ENCODE results near the gene FLII. TPM values are rescaled to one million over a fixed set of nuclear protein-coding genes. Genes with fewer than 3 reads are reported as not detected.

FLII gene
- total RNA-seq, 1 donor from 2014 or later, result 248 TPM

GRCh38 chr17:18270046-18270931 is 11.8 kb upstream of the FLII start:
- no peaks in the 10 kb centered on the region for H3K9me3 Mint-ChIP-seq
- H3K27me3 Mint-ChIP-seq, result no peaks in the 10 kb centered on the region
- peaks cover 10% of the 10 kb centered on the region for H3K4me1 Mint-ChIP-seq (ENCODE audit: unreplicated experiment)
- DNase-seq (ENCODE audit: extremely low spot score, unreplicated experiment), result no peak
- H3K36me3 Mint-ChIP-seq, result peaks cover 3% of the 10 kb centered on the region
- no peak for TF ChIP-seq CTCF (conservative IDR thresholded peaks at IDR 0.05)
- no peak overlapping the region for H3K27ac Mint-ChIP-seq
- no peak overlapping the region for H3K4me3 Mint-ChIP-seq

GRCh38 chr17:18267927-18268711 is 9.6 kb upstream of the FLII start:
- Mint-ChIP-seq H3K9me3 (no peaks in the 10 kb centered on the region), H3K36me3 (peaks cover 3% of the 10 kb centered on the region), H3K27me3 (no peaks in the 10 kb centered on the region), H3K27ac (peak overlapping the region; percentile 64), H3K4me3 (no peak overlapping the region), H3K4me1 (ENCODE audit: unreplicated experiment) (peaks cover 10% of the 10 kb centered on the region)
- no peak for TF ChIP-seq CTCF (conservative IDR thresholded peaks at IDR 0.05)
- no peak for DNase-seq (ENCODE audit: extremely low spot score, unreplicated experiment)

- Mint-ChIP-seq H3K27ac (peak overlapping the region; percentile 26), H3K9me3 (no peaks in the 10 kb centered on the region), H3K27me3 (no peaks in the 10 kb centered on the region), H3K4me1 (ENCODE audit: unreplicated experiment) (peaks cover 10% of the 10 kb centered on the region), H3K4me3 (no peak overlapping the region), H3K36me3 (no peaks in the 10 kb centered on the region)
- no peak for DNase-seq (ENCODE audit: extremely low spot score, unreplicated experiment)
- no peak for TF ChIP-seq CTCF (conservative IDR thresholded peaks at IDR 0.05)
Observed at GRCh38 chr17:18267366-18267765, 8.8 kb upstream of the FLII start.

- Mint-ChIP-seq H3K4me1 (ENCODE audit: unreplicated experiment) (peaks cover 16% of the 10 kb centered on the region), H3K36me3 (no peaks in the 10 kb centered on the region), H3K9me3 (no peaks in the 10 kb centered on the region), H3K4me3 (no peak overlapping the region), H3K27ac (no peak overlapping the region), H3K27me3 (no peaks in the 10 kb centered on the region)
- no peak for DNase-seq (ENCODE audit: extremely low spot score, unreplicated experiment)
- TF ChIP-seq CTCF (conservative IDR thresholded peaks at IDR 0.05), result no peak
Observed at GRCh38 chr17:18263885-18264682, 5.5 kb upstream of the FLII start.

- peak overlapping the region; percentile 88 for H3K4me3 Mint-ChIP-seq
- no peak overlapping the region for H3K27ac Mint-ChIP-seq
- H3K4me1 Mint-ChIP-seq (ENCODE audit: unreplicated experiment), result peaks cover 10% of the 10 kb centered on the region
- no peaks in the 10 kb centered on the region for H3K9me3 Mint-ChIP-seq
- no peaks in the 10 kb centered on the region for H3K36me3 Mint-ChIP-seq
- TF ChIP-seq CTCF (conservative IDR thresholded peaks at IDR 0.05), result no peak
- DNase-seq (ENCODE audit: extremely low spot score, unreplicated experiment), result no peak
- H3K27me3 Mint-ChIP-seq, result no peaks in the 10 kb centered on the region
Observed at GRCh38 chr17:18262641-18263040, 4.1 kb upstream of the FLII start.

Data from type B pancreatic cell (in vitro differentiated cells).